ENCODE results near the gene REST. TPM values are rescaled to one million over a fixed set of nuclear protein-coding genes. Genes with fewer than 3 reads are reported as not detected.

REST gene
- total RNA-seq, 1 donor, result 42.1 TPM

DNA sequence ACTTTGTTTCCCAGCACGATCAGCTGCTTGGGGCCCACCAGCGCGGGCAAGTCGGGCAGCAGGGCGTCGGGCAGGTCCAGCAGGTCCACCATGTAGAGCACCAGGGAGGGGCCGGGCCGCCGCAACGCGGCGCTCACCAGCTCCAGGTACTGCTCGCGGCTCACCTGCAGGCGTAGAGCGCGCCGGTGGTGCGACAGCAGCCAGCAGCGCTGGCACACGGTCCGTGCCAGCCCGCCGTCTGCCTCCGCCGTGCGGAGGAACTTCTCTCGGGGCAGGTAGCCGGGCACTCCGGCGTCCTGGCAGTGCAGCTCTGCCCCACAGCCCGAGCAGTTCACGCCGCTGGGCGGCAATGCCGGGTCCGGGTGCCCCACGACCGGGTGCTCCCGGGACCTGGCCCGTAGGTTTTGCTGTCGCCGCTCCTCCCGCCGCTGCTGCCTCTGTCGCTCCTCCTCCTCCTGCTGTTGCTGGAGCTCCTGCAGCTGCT, 69.2 kb downstream of the REST start:
- no peak for DNase-seq (ENCODE audit: low read depth)
- peak overlapping the region; percentile 97 for H3K4me3 ChIP-seq (ENCODE audit: low read depth, low read length)
- peak; percentile 17 for TF ChIP-seq CTCF (IDR thresholded peaks at IDR 0.05; ENCODE audit: insufficient read depth, low read length)

DNA sequence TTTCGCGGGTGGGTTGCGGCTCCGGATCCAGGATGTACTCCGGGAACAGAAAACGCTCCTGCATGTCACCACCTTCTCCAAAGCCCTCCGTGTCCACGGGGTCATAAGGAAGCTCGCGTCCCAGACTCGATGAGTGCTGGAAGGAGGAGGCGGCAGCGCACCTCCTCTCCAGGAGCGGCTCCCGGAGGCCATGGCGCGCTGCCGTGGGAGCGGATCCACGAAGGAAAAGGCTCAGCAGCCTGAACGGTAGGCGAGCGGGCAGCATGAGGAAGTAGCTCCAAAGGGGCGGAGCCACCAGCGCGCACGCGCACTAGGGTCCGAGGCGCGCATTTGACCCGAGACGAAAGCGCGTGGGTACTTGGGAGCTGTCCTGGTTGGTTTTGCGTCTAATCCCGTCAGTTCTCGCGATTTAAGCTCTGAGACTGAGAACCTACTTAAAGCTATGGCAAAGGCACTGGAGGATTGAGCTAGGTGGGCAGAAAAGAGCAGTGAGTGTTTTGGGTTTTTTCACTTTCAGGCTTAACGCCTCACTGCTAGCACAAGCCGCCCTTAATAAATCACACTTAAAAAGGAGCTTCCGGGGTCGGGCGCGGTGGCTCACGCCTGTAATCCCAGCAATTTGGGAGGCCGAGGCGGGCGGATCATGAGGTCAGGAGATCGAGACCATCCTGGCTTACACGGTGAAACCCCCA, 69.8 kb downstream of the REST start, which contains the start of gene NOA1:
TSS of gene NOA1 (minus strand) at position 286 of the 692 bp plus-strand sequence. CDS start at position 265, 21 bp downstream.
- no peak for TF ChIP-seq CTCF (IDR thresholded peaks at IDR 0.05; ENCODE audit: insufficient read depth, low read length)
- DNase-seq (ENCODE audit: low read depth), result peak; percentile 100

GRCh38 chr4:56978750-56979303, 71.1 kb downstream of the REST start, which contains the start of gene POLR2B:
Gene POLR2B (plus strand): TSS chr4:56978896. CDS start chr4:56978986, 90 bp downstream.
- DNase-seq (ENCODE audit: low read depth), result peak; percentile 94
- no peak for TF ChIP-seq CTCF (IDR thresholded peaks at IDR 0.05; ENCODE audit: insufficient read depth, low read length)
- peak within 1 kb of the TSS; percentile 97 for H3K4me3 ChIP-seq (ENCODE audit: low read depth, low read length)

More for the DNA sequence above, 69.8 kb downstream of the REST start, which contains the start of gene NOA1:
- peak within 1 kb of the TSS; percentile 97 for H3K4me3 ChIP-seq (ENCODE audit: low read depth, low read length)

- no peak for DNase-seq (ENCODE audit: low read depth)
- no peak for TF ChIP-seq CTCF (IDR thresholded peaks at IDR 0.05; ENCODE audit: insufficient read depth, low read length)
- peak overlapping the region; percentile 97 for H3K4me3 ChIP-seq (ENCODE audit: low read depth, low read length)
These were observed 71.8 kb downstream of the REST start for GRCh38 chr4:56979421-56980072.

DNA sequence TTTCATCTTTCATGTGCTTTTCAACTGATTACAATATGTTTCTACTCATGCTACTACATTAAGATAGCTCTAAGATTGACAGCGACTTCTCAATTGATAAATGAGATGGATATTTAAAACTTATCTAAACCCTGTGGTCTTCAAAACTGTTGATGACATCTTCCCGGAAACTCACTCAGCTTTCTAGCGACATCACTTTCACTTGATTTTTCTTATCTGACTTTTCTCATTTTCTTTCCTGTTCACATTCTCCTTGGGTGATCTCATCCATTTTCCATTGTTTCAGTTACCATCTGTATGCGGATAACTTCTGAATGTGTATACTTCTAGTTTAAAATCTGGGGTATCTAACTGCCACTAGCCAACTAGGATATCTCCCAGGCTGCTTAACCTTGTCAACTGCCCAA, 74.1 kb downstream of the REST start:
- TF ChIP-seq CTCF (IDR thresholded peaks at IDR 0.05; ENCODE audit: insufficient read depth, low read length), result no peak
- peak; percentile 81 for DNase-seq (ENCODE audit: low read depth)
- peak overlapping the region; percentile 40 for H3K4me3 ChIP-seq (ENCODE audit: low read depth, low read length)

DNA sequence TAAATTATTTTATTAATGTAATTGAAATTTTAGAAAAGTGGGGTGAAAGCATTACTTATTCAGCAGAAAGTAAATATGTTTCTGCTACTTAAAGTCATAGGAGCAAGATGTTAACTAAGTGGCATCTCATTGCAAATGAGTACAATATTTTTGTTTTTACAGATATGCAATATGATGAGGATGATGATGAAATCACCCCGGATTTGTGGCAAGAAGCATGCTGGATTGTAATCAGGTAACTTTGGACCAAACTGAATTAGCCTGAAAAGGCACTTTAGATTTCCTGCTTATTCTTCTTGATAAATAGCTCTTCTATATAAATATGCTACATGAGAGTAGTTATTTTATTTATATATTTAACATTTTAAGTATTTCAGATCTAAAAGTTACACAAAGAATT, 78.5 kb downstream of the REST start:
- no peak overlapping the region for H3K4me3 ChIP-seq (ENCODE audit: low read depth, low read length)
- no peak for TF ChIP-seq CTCF (IDR thresholded peaks at IDR 0.05; ENCODE audit: insufficient read depth, low read length)
- no peak for DNase-seq (ENCODE audit: low read depth)
